GM12878 (cell line): ENCODE data around the gene BBX. TPM values are rescaled to one million over a fixed set of nuclear protein-coding genes. Genes with fewer than 3 reads are reported as not detected.

Experiments used
- ATAC-seq: fragments of 200-7000 bp; cut with Tn5 transposase; 3 replicates; pipeline ENCODE4 v1.9.1; 2020; ENCODE audit warnings: mild to moderate bottlenecking, moderate library complexity
- BruUV-seq: library from RNA; stranded (reverse); fragments of 400-500 nt; replicated peaks from 2 replicates; lab custom pipeline; 2021; lab: Mats Ljungman, UMichigan
- CTCF ChIA-PET: fragments of 300-600 bp; sonication (Branson Sonifier 250); formaldehyde crosslinking; extraction: SDS; loops from one replicate; lab custom pipeline; 2021; ENCODE audit warnings: inconsistent platforms; lab: Yijun Ruan, JAX
- POLR2A ChIA-PET: fragments of 350-600 bp; formaldehyde crosslinking; extraction: SDS; loops from one replicate; lab custom pipeline; 2021; ENCODE audit warnings: inconsistent platforms; lab: Charles Lee
- RAD21 ChIA-PET: fragments of 300-600 bp; sonication (Branson Sonifier 250); formaldehyde crosslinking; loops from one replicate; lab custom pipeline; 2023; ENCODE audit warnings: antibody characterized with exemption; ENCODE audit not compliant: unreplicated experiment; lab: Charles Lee
- SMC1A ChIA-PET: fragments of 300-600 bp; sonication (Branson Sonifier 250); formaldehyde crosslinking; loops from one replicate; lab custom pipeline; 2023; ENCODE audit not compliant: unreplicated experiment, uncharacterized antibody; lab: Charles Lee
- DNase-seq: peaks from one replicate; pipeline ENCODE4 v3.0.0-alpha.2; 2011; ENCODE audit warnings: low read depth, low spot score
- FAIRE-seq: peaks from 3 replicates; lab custom pipeline; 2011; peaks lifted over from hg19 to GRCh38; lab: Jason Lieb, UNC
- H2AFZ ChIP-seq: 2 replicates; pipeline ENCODE4 v1.6.0; 2011; ENCODE audit warnings: low read depth, low read length, control low read depth; ENCODE audit not compliant: control insufficient read depth
- H3K27ac ChIP-seq: 2 replicates; pipeline ENCODE4 v1.5.1; 2011; ENCODE audit warnings: control low read depth; ENCODE audit not compliant: control insufficient read depth, insufficient read depth
- H3K27me3 ChIP-seq, 2 experiments: replicated peaks in 1 of 2; 2 replicates each; pipeline versions ENCODE4 v1.6.0 to v1.6.1; 2011; ENCODE audit warnings: low read length in 1 of 2; ENCODE audit not compliant: control insufficient read depth in 2 of 2, insufficient read depth in 2 of 2
- H3K36me3 ChIP-seq, 2 experiments: 2 replicates each; pipeline ENCODE4 v1.5.1; 2011; ENCODE audit warnings: low read length in 1 of 2; ENCODE audit not compliant: control insufficient read depth in 2 of 2, insufficient read depth in 2 of 2
- H3K4me1 ChIP-seq: 2 replicates; pipeline ENCODE4 v1.6.1; 2011; ENCODE audit warnings: mild to moderate bottlenecking, low read length, moderate library complexity, mixed read lengths; ENCODE audit not compliant: control insufficient read depth, insufficient read depth
- H3K4me2 ChIP-seq: 2 replicates; pipeline ENCODE4 v1.6.0; 2011; ENCODE audit warnings: control low read depth; ENCODE audit not compliant: control insufficient read depth, insufficient read depth
- H3K4me3 ChIP-seq: fragments of 200-600 bp; sonication (generic); 2 replicates; pipeline ENCODE4 v1.5.1; 2016
- H3K79me2 ChIP-seq: 2 replicates; pipeline ENCODE4 v1.6.0; 2011; ENCODE audit warnings: low read length; ENCODE audit not compliant: control insufficient read depth, insufficient read depth
- H3K9ac ChIP-seq: 2 replicates; pipeline ENCODE4 v1.8.0; 2011; ENCODE audit warnings: low read length, control low read depth, mixed read lengths; ENCODE audit not compliant: control insufficient read depth, insufficient read depth
- H3K9me3 ChIP-seq: replicated peaks from 3 replicates; pipeline ENCODE4 v1.5.1; 2011; ENCODE audit warnings: mild to moderate bottlenecking, low read length; ENCODE audit not compliant: control insufficient read depth, insufficient read depth
- H4K20me1 ChIP-seq: 2 replicates; pipeline ENCODE4 v1.6.0; 2011; ENCODE audit not compliant: control insufficient read depth, insufficient read depth
- IRF4 ChIP-seq: IDR thresholded peaks from 2 replicates; pipeline ENCODE4 v1.6.1; 2011; ENCODE audit warnings: low read depth, low read length
- MXI1 ChIP-seq: fragments of 150-350 bp; IDR thresholded peaks from 2 replicates; pipeline ENCODE4 v1.6.1; 2011; ENCODE audit warnings: low read depth, mild to moderate bottlenecking, inconsistent platforms, low read length, improper control_type of control experiment
- NFXL1 ChIP-seq: fragments of 450-650 bp; IDR thresholded peaks from 2 replicates; pipeline ENCODE4 v1.6.1; 2017; ENCODE audit warnings: antibody characterized with exemption, mild to moderate bottlenecking, borderline replicate concordance
- NR2F1 ChIP-seq: fragments of 450-650 bp; conservative IDR thresholded peaks from 2 replicates; pipeline ENCODE4 v1.6.1; 2017; ENCODE audit warnings: mild to moderate bottlenecking
- RAD21 ChIP-seq: IDR thresholded peaks from 2 replicates; pipeline ENCODE4 v1.6.1; 2011; ENCODE audit warnings: mild to moderate bottlenecking, low read depth, low read length, moderate library complexity; ENCODE audit not compliant: insufficient read depth
- RB1 ChIP-seq: fragments of 450-650 bp; formaldehyde crosslinking; IDR thresholded peaks from 2 replicates; pipeline ENCODE4 v1.6.1; 2017; ENCODE audit warnings: mild to moderate bottlenecking, borderline replicate concordance
- SKIL ChIP-seq: fragments of 450-650 bp; IDR thresholded peaks from 2 replicates; pipeline ENCODE4 v1.6.1; 2017; ENCODE audit warnings: mild to moderate bottlenecking, low read depth, inconsistent platforms; ENCODE audit not compliant: poor library complexity, severe bottlenecking
- ZNF384 ChIP-seq: IDR thresholded peaks from 2 replicates; pipeline ENCODE4 v1.6.1; 2012; ENCODE audit warnings: low read depth, mild to moderate bottlenecking, low read length, improper control_type of control experiment, borderline replicate concordance
- WGBS: methylation state at CpG from one replicate; pipeline ENCODE4 v1.1.6; 2016; ENCODE audit warnings: low lambda C conversion rate; ENCODE audit not compliant: insufficient replicate concordance, insufficient coverage; ENCODE audit errors: missing lambda C conversion rate; 5-methylcytosine and 5-hydroxymethylcytosine counted together
- in situ Hi-C: fragments of 300-500 bp; cut with MboI; formaldehyde crosslinking; loops from 9 replicates; pipeline ENCODE4 v1.14.3; 2018; ENCODE audit warnings: mixed read lengths
- intact Hi-C: fragments of 100-400 bp; cut with micrococcal nuclease; formaldehyde crosslinking; loops from one replicate; pipeline ENCODE4 v1.14.2; 2022; ENCODE audit not compliant: unreplicated experiment
- polyA plus RNA-seq, 11 experiments: library from polyadenylated mRNA; depleted of rRNA in 4 of 11; unstranded in 6 of 11; stranded (reverse) in 5 of 11; fragments of >200 nt; fragmentation: Nextera tagmentation in 4 of 11; fragmentation: Illumina TruSeq in 1 of 11; extraction: Ambion mirVana in 4 of 11; extraction: Trizol in 1 of 11; gene quantifications; 1 replicate in 1 of 11; 2 replicates in 10 of 11; pipeline versions ENCODE4 v1.2.1 to v1.2.3, GENCODE V29; 2011 to 2016; ENCODE audit warnings: inconsistent platforms in 2 of 11, missing spikeins in 2 of 11, low read depth in 1 of 11
- total RNA-seq, 4 experiments: library from RNA; depleted of rRNA in 3 of 4; stranded (reverse); fragments of >200 nt in 3 of 4; fragmentation: Illumina TruSeq in 1 of 4; extraction: Trizol in 1 of 4; gene quantifications; 2 replicates each; pipeline versions ENCODE4 v1.2.1 to v1.2.3, GENCODE V29; 2013 to 2021
- TF ChIP-seq, protein P1 (sequence below): fragments of 150-350 bp; IDR thresholded peaks from 2 replicates; pipeline ENCODE4 v1.6.1; 2016; ENCODE audit warnings: low read depth, low read length
- TF ChIP-seq, protein P2 (sequence below): fragments of 450-650 bp; conservative IDR thresholded peaks from 2 replicates; pipeline ENCODE4 v1.6.1; 2017; ENCODE audit warnings: mild to moderate bottlenecking, moderate library complexity
- TF ChIP-seq, protein P3 (sequence below): IDR thresholded peaks from 2 replicates; pipeline ENCODE4 v1.6.1; 2012; ENCODE audit warnings: low read depth, low read length, improper control_type of control experiment

The BBX gene
- total and polyA plus RNA-seq, 10 of the 15 experiments (the other 5 are each of a cell fraction or from before 2014, with no cell fraction given): 13.3 to 38.5 (median 32.0) TPM

- TF ChIP-seq, protein P1, sequence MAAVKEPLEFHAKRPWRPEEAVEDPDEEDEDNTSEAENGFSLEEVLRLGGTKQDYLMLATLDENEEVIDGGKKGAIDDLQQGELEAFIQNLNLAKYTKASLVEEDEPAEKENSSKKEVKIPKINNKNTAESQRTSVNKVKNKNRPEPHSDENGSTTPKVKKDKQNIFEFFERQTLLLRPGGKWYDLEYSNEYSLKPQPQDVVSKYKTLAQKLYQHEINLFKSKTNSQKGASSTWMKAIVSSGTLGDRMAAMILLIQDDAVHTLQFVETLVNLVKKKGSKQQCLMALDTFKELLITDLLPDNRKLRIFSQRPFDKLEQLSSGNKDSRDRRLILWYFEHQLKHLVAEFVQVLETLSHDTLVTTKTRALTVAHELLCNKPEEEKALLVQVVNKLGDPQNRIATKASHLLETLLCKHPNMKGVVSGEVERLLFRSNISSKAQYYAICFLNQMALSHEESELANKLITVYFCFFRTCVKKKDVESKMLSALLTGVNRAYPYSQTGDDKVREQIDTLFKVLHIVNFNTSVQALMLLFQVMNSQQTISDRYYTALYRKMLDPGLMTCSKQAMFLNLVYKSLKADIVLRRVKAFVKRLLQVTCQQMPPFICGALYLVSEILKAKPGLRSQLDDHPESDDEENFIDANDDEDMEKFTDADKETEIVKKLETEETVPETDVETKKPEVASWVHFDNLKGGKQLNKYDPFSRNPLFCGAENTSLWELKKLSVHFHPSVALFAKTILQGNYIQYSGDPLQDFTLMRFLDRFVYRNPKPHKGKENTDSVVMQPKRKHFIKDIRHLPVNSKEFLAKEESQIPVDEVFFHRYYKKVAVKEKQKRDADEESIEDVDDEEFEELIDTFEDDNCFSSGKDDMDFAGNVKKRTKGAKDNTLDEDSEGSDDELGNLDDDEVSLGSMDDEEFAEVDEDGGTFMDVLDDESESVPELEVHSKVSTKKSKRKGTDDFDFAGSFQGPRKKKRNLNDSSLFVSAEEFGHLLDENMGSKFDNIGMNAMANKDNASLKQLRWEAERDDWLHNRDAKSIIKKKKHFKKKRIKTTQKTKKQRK: no peak
- no peak for TF ChIP-seq NR2F1
Observed at GRCh38 chr3:107604057-107604822, 81.5 kb downstream of the BBX start (continued).

DNA sequence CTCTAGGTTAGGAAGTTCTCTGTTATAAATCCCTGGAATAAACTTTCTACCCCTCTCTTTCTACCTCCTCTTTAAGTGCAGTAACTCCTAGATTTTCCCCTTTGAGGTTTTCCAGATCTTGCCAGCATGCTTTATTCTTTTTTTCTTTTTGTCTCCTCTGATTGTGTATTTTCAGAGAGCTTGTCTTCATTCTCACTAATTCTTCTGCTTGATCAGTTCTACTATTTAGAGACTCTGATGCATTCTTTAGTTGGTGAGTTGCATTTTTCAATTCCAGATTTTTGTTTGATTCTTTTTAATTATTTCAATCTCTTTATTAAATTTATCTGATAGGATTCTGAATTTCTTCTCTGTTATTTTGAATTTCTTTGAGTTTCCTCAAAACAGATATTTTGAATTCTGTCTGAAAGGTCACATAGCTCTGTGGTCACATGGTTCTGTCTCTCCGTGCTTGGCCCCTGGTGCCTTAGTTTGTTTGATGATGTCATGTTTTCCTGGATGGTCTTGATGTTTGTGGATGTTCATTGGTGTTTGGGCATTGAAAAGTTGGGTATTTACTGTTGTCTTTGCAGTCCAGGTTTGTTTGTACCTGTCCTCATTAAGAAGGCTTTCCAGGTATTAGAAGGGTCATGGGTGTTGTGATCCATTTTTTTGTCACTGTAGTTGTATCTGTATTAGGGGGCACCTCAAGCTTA is 89.2 kb downstream of the BBX start:
- SMC1A ChIA-PET: interaction anchor here (1.1 to 1.3 kb wide), 2 partner anchors 14 to 33 kb away, joined by 4 to 5 read pairs; no protein-coding TSS in a partner anchor
- Histone ChIP-seq H2AFZ (no peak overlapping the region), H3K4me1 (no peaks in the 10 kb centered on the region), H3K79me2 (no peaks in the 10 kb centered on the region; the same call in 1 of the 2 replicates), H3K9ac (no peak overlapping the region), H3K27me3 (no peaks in the 10 kb centered on the region), H3K9me3 (peaks cover 9% of the 10 kb centered on the region), H3K27ac (no peak overlapping the region), H3K4me3 (no peak overlapping the region), H3K36me3 (no peaks in the 10 kb centered on the region), H4K20me1 (no peaks in the 10 kb centered on the region), H3K4me2 (no peak overlapping the region)
- RAD21 ChIA-PET: interaction anchor here (1.2 kb wide), 1 partner anchor 11 kb away, joined by 3 read pairs; no protein-coding TSS in a partner anchor
- no TSS peak for BruUV-seq
- no peak for FAIRE-seq
- CTCF ChIA-PET: interaction anchor here (1.0 to 1.7 kb wide), 4 partner anchors 9 to 21 kb away, joined by 3 to 6 read pairs (median 4); no protein-coding TSS in a partner anchor
- in situ Hi-C loops: no loop called here
- intact Hi-C loops: no loop called here
- 62% methylated on average over 1 of the region's 1 CpG for WGBS
- ATAC-seq: no peak
- POLR2A ChIA-PET: no interaction called here
- DNase-seq: no peak
- TF ChIP-seq IRF4 (no peak), RAD21 (no peak), ZNF384 (no peak), SKIL (no peak), NFXL1 (no peak), RB1 (no peak), MXI1 (no peak)
- TF ChIP-seq, protein P2, sequence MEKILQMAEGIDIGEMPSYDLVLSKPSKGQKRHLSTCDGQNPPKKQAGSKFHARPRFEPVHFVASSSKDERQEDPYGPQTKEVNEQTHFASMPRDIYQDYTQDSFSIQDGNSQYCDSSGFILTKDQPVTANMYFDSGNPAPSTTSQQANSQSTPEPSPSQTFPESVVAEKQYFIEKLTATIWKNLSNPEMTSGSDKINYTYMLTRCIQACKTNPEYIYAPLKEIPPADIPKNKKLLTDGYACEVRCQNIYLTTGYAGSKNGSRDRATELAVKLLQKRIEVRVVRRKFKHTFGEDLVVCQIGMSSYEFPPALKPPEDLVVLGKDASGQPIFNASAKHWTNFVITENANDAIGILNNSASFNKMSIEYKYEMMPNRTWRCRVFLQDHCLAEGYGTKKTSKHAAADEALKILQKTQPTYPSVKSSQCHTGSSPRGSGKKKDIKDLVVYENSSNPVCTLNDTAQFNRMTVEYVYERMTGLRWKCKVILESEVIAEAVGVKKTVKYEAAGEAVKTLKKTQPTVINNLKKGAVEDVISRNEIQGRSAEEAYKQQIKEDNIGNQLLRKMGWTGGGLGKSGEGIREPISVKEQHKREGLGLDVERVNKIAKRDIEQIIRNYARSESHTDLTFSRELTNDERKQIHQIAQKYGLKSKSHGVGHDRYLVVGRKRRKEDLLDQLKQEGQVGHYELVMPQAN: no peak
- TF ChIP-seq, protein P3, sequence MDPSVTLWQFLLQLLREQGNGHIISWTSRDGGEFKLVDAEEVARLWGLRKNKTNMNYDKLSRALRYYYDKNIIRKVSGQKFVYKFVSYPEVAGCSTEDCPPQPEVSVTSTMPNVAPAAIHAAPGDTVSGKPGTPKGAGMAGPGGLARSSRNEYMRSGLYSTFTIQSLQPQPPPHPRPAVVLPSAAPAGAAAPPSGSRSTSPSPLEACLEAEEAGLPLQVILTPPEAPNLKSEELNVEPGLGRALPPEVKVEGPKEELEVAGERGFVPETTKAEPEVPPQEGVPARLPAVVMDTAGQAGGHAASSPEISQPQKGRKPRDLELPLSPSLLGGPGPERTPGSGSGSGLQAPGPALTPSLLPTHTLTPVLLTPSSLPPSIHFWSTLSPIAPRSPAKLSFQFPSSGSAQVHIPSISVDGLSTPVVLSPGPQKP: no peak
